ENCODE results near the gene IGFALS. TPM values are rescaled to one million over a fixed set of nuclear protein-coding genes. Genes with fewer than 3 reads are reported as not detected.
"Not testable (repeated sequence)": the region's sequence is repeated elsewhere in the genome, so short reads cannot be mapped to it uniquely, and the experiment has no call there.

Gene IGFALS
- total RNA-seq, 4 donors from 2014 or later, result not detected

DNA sequence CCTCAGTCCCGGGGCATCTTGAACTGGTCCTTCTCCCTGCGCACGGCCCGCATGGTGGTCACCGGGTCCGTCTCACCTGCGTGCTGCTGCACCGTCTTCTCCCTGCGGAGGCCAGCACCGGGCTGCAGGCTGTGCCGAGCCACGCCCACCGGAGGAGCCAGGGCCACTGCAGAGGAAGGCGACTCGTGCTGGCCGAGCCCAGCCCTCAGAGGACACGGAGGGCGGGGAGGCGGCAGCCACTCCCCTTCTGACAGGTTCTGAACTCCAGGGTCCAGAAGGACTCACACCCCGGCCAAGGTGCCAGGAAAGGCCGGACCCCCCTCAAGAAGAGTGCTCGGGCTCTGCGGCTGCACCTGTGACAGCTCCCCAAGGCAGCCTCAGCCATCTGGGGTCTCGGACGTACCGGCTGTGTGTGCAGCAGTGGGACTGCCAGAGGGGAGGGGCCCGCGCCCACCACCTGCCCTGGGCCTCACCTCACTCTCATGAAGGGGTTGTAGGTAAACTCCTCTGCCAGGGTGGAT lies 15.8 kb upstream of the IGFALS start:
- Histone ChIP-seq H3K36me3 (peaks cover 11 to 62% (median 11%) of the 10 kb centered on the region in 3 donors), H3K9me3 (no peaks in the 10 kb centered on the region), H3K27me3 (no peaks in the 10 kb centered on the region), H3K4me1 (peaks cover 0 to 11% (median 6%) of the 10 kb centered on the region in 3 donors), H3K27ac (no peak overlapping the region), H3K4me3 (no peak overlapping the region)
- TF ChIP-seq POLR2A (IDR thresholded peaks at IDR 0.05), result no peak
- TF ChIP-seq, protein P1, sequence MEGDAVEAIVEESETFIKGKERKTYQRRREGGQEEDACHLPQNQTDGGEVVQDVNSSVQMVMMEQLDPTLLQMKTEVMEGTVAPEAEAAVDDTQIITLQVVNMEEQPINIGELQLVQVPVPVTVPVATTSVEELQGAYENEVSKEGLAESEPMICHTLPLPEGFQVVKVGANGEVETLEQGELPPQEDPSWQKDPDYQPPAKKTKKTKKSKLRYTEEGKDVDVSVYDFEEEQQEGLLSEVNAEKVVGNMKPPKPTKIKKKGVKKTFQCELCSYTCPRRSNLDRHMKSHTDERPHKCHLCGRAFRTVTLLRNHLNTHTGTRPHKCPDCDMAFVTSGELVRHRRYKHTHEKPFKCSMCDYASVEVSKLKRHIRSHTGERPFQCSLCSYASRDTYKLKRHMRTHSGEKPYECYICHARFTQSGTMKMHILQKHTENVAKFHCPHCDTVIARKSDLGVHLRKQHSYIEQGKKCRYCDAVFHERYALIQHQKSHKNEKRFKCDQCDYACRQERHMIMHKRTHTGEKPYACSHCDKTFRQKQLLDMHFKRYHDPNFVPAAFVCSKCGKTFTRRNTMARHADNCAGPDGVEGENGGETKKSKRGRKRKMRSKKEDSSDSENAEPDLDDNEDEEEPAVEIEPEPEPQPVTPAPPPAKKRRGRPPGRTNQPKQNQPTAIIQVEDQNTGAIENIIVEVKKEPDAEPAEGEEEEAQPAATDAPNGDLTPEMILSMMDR (IDR thresholded peaks at IDR 0.05), result no peak
- intact Hi-C loops (cut with DNase I), result no loop called here
- WGBS, 2 donors, result 83 to 84% methylated on average over 4 to 11 of the region's 28 CpGs
- DNase-seq, result no peak

DNA sequence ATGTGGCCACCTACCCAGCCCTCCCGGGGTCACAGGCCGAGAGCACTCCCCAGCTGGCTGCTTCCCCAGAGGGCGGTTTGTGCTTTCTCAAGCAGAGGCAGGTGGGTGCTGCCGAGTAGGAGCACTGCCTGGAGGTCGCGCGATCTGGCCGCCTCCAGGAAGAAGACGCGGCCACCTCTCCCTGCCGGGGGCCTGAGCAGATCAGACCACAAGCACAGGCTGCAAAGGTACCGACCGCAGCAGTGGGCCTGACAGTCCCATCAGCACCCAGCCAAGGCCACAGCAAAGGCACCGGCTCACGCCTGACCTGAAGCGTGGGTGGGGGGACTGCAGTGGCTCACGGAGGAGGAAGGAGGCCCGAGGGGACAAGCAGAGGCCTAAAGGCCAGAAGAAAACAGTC lies 15.2 kb upstream of the IGFALS start:
- Histone ChIP-seq H3K27ac (no peak overlapping the region), H3K4me3 (no peak overlapping the region), H3K36me3 (peaks cover 11 to 56% (median 11%) of the 10 kb centered on the region in 3 donors), H3K9me3 (no peaks in the 10 kb centered on the region), H3K27me3 (no peaks in the 10 kb centered on the region), H3K4me1 (peaks cover 0 to 11% (median 6%) of the 10 kb centered on the region in 3 donors)
- TF ChIP-seq POLR2A (IDR thresholded peaks at IDR 0.05), result no peak
- TF ChIP-seq, protein P1 (IDR thresholded peaks at IDR 0.05), result no peak
- 75 to 93% methylated on average over 4 to 5 of the region's 18 CpGs for WGBS, 2 donors
- intact Hi-C loops (cut with DNase I), result no loop called here
- no peak for DNase-seq

DNA sequence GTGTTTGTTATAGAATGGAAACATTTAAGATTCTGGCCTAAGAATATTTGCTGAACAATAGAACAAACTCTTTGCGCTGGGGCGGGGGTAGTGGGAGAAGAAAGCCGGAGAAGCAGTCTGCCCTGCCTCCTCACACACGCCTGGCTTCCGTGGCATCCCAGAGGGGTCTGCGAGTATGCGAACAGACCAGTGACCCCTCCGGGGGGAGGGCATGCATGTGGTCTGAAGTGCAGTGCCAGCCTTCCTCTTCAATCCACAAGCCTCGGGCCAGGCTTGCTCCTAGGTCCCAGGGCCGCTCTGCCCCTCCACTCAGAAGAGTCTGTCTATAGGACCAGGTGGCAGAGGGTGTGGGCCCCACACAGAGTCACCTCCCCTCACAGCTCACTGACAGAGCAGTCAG lies 14.1 kb upstream of the IGFALS start:
- intact Hi-C loops (cut with DNase I), result no loop called here
- DNase-seq, result no peak

DNA sequence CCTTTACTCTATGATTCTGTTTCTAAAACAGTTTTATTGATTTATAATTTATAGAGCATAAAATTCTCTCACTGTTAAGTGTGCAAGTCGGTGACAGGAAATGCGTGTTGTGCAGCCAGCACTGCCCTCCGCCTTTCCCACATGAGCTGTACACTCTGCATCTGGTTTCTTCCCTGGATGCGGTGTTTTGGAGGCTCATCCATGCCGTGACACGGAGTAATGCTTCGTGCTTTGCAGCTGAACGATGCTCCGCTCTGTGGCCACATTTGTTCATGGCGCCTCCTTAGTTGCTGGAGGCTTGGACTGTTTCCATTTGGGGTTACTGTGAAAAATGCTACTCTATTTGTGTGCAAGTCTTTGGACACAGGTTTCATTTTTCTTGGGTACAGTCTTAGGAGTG lies 7.2 kb upstream of the IGFALS start:
- 77 to 83% methylated on average over 10 of the region's 10 CpGs for WGBS, 2 donors
- no peak overlapping the region for H3K27ac ChIP-seq
- H3K9me3 ChIP-seq, result peaks cover 0 to 15% (median 0%) of the 10 kb centered on the region in 3 donors
- intact Hi-C loops (cut with DNase I), result no loop called here
- H3K36me3 ChIP-seq, result no peaks in the 10 kb centered on the region
- H3K4me1 ChIP-seq, result no peaks in the 10 kb centered on the region
- DNase-seq, result no peak
- H3K27me3 ChIP-seq, result no peaks in the 10 kb centered on the region
- TF ChIP-seq, protein P1 (IDR thresholded peaks at IDR 0.05), result no peak
- TF ChIP-seq POLR2A (IDR thresholded peaks at IDR 0.05), result no peak
- H3K4me3 ChIP-seq, result no peak overlapping the region

More for the DNA sequence above, 14.1 kb upstream of the IGFALS start:
- no peak overlapping the region for H3K27ac ChIP-seq
- H3K27me3 ChIP-seq, result no peaks in the 10 kb centered on the region
- WGBS, 2 donors, result 87 to 92% methylated on average over 9 to 10 of the region's 10 CpGs
- H3K9me3 ChIP-seq, result no peaks in the 10 kb centered on the region
- no peak overlapping the region for H3K4me3 ChIP-seq
- TF ChIP-seq, protein P1 (IDR thresholded peaks at IDR 0.05), result no peak
- TF ChIP-seq POLR2A (IDR thresholded peaks at IDR 0.05), result no peak
- peaks cover 0 to 5% (median under 1%) of the 10 kb centered on the region in 3 donors for H3K4me1 ChIP-seq
- peaks cover 11 to 54% (median 11%) of the 10 kb centered on the region in 3 donors for H3K36me3 ChIP-seq

DNA sequence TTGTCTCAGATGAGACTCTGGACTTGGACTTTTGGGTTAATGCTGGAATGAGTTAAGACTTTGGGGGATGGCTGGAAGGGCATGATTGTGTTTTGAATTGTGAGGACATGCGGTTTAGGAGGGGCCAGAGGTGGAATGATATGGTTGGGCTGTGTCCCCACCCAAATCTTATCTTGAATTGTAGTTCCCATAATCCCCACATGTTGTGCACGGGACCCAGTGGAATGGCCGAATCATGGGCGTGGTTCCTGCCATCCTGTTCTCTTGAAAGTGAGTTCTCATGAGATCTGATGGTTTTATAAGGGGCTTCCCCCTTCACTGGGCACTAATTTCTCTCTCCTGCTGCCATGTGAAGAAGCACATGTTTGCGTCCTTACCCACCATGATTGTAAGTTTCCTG lies 5.8 kb upstream of the IGFALS start:
- WGBS, 2 donors, result 81 to 84% methylated on average over 5 of the region's 5 CpGs

More for the DNA sequence above, 5.8 kb upstream of the IGFALS start:
- DNase-seq; H3K36me3 ChIP-seq; H3K27ac ChIP-seq; H3K27me3 ChIP-seq; H3K4me1 ChIP-seq; intact Hi-C loops (cut with DNase I); H3K4me3 ChIP-seq: not testable (repeated sequence)
- H3K9me3 ChIP-seq, result peaks cover 0 to 15% (median 0%) of the 10 kb centered on the region in 3 donors

Measured in esophagus squamous epithelium (tissue), 5 donors.